HG03066 (cell line): ENCODE measurements around the gene GARIN1A.
"Not testable (repeated sequence)": the region's sequence is repeated elsewhere in the genome, so short reads cannot be mapped to it uniquely, and the experiment has no call there.

ENCODE experiments used
- ATAC-seq: cut with Tn5 transposase; IDR thresholded peaks from one replicate; pipeline ENCODE4 v1.9.1; 2021; ENCODE audit warnings: low read depth; ENCODE audit not compliant: unreplicated experiment

Gene GARIN1A

GRCh38 chr7:128671992-128672391 is at the start of gene GARIN1A:
Gene GARIN1A, plus strand, starts transcription at chr7:128672292. Its CDS starts 106 bp downstream, at chr7:128672398.
- ATAC-seq: no peak

- ATAC-seq: not testable (repeated sequence)
Measured at GRCh38 chr7:128627124-128627523, 45.0 kb upstream of the GARIN1A start.

- not testable (repeated sequence) for ATAC-seq
Measured at GRCh38 chr7:128633915-128634314, 38.2 kb upstream of the GARIN1A start.

GRCh38 chr7:128645206-128645605 is 26.9 kb upstream of the GARIN1A start:
- ATAC-seq: not testable (repeated sequence)

DNA sequence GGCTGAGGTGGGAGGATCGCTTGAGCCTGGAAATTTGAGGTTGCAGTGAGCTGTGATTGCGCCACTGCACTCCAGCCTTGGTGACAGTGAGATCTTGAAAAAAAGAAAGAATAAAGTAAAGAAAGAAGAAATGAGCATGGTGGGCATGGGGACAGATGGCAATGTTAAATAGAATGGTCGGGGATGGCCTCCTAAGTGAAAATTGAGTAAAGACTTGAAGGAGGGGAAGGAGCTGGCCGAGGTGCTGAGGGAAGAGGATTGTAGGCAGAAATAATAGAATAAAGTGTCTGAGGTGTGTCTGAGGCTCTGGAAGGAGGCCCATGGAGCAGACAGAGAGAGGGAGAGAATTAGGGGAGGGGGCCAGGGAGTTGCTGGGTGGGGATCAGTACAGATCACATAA is 26.2 kb upstream of the GARIN1A start:
- ATAC-seq: not testable (repeated sequence)

GRCh38 chr7:128646877-128647276 is 25.2 kb upstream of the GARIN1A start:
- not testable (repeated sequence) for ATAC-seq

DNA sequence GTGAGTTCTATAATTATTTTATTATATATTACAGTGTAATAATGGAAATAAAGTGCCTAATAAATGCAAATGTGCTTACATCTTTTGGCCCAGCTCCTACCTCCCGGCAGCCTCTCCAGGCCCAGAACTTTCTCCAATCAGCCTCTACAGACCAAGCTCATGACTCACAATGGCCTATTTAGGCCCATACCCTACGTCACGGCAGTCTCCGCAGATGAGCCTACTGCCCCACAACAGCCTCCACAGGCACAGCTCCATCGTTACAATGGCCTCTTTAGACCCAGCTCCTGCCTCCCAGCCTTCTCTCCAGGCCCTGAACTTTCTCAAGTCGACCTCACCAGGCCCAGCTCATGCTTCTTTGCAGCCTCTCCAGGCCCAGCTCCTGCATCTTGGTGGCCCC is 21.0 kb upstream of the GARIN1A start:
- ATAC-seq: not testable (repeated sequence)

- ATAC-seq: not testable (repeated sequence)
Measured at GRCh38 chr7:128652606-128653005, 19.5 kb upstream of the GARIN1A start.

- not testable (repeated sequence) for ATAC-seq
Measured at GRCh38 chr7:128653197-128653596, 18.9 kb upstream of the GARIN1A start.

DNA sequence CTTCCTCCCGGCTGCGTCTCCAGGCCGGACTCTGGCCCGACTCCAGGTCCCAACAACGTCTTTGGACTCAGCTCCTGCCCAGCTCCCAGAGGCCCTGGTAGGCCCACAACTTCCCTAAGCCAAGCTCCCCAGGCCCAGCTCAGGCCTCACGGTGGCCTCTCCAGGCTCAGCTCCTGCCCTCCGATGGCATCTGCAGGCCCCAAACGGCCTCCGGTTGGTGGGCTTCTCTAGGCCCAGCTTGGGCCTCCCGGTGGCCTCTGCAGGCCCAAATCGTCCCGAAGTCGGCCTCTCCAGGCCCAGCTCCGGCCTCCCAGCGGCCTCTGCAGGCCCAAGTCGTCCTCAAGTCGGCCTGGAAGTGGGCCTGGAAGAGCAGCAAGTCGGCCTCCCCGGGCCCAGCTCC is 18.0 kb upstream of the GARIN1A start:
- not testable (repeated sequence) for ATAC-seq

- not testable (repeated sequence) for ATAC-seq
Measured at GRCh38 chr7:128654501-128654900, 17.6 kb upstream of the GARIN1A start.

GRCh38 chr7:128658428-128658827 is 13.7 kb upstream of the GARIN1A start:
- ATAC-seq: not testable (repeated sequence)

DNA sequence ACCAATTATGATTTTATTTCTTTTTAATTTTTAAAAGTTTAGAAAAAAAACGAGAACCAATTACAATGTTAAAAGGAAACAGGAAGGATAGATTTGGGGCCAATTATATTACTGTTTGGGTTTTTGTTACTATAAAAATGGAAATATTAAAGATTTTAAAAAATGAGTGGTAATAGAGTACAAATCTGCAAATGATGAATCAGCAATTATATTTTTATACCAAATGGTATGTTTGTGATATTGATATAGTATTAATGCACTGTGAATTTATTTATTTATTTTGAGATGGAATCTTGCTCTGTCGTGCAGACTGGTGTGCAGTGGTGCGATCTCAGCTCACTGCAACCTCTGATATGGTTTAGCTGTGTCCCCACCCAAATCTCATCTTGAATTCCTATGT is 11.5 kb upstream of the GARIN1A start:
- ATAC-seq: no peak

DNA sequence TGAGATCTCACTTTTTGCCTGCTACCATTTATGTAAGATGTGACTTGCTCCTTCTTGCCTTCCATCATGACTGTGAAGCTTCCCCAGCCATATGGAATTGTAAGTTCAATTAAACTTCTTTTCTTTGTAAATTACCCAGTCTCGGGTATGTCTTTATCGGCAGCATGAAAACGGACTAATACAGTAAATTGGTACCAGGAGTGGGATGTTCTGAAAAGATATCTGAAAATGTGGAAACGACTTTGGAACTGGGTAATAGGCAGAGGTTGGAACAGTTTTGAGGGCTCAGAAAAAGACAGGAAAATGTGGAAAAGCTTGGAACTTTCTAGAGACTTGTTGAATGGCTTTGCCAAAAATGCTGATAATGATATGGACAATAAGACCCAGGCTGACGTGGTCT is 10.6 kb upstream of the GARIN1A start:
- no peak for ATAC-seq

GRCh38 chr7:128662091-128662490 is 10.0 kb upstream of the GARIN1A start:
- no peak for ATAC-seq

- not testable (repeated sequence) for ATAC-seq
Measured at GRCh38 chr7:128663223-128663622, 8.9 kb upstream of the GARIN1A start.

DNA sequence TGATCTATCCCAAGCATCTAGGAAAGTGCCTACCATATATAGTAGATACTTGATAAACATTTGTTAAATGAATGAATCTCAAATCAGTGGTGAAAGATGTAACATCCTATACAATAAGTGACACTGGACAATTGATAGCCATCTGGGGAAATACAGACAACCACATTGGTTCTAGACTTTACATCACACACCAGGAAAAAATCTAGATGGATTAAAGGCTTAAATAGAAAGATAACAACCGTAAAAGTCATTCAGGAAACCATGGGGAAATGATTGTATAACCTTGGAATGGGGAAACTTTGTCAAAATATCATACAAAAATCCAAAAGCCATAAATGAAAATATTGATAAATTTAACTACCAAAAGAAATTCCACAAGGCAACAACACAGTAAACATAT is 7.0 kb upstream of the GARIN1A start:
- ATAC-seq: no peak

- no peak for ATAC-seq
Measured at GRCh38 chr7:128666200-128666599, 5.9 kb upstream of the GARIN1A start.

DNA sequence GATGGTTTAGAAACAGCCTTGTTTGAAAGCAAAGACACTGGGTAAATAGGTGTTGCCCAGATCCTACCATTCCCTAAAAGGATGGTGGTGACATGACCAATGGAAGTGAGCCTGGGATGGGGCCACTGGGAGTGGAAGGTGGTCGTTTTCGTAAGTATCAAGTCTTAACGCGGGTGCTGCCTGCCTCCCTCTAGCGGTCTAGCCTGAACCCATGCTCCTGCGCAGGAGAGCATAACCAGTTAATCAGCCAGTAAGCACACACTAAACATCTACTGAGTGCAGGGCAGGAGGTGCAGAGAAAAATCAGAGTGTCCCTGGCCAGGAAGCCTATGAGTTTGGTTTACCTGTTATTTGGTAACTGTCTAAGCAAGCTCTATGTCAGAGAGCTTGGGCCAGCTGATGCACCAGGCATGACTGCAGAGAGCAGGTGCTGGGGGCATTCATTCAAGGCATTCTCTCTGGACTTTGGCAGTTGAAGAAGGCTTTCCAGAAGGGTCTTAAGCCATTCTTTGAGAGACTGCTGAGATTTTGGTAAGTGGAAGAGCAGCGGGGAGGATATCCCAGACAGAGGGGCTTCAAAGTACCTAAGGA is 930 bp downstream of the GARIN1A start:
- ATAC-seq: no peak

GRCh38 chr7:128673571-128673970 is 1.5 kb downstream of the GARIN1A start:
- no peak for ATAC-seq

DNA sequence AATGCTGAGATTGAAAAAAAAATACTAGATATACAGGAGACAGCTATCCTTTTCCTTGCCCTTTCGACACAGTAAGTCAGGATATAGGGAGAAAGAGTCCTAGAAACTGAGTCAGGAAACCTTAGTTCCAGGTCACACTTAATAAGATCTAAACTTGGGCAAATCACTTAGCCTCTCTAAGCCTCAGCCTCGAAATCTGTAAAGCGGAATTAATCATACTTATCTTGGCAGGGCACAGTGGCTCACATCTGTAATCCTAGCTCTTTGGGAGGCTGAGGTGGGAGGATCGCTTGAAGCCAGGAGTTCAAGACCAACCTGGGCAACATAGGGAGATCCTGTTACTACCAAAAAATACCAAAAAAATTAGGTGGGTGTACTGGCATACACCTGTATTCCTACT is 4.6 kb downstream of the GARIN1A start:
- no peak for ATAC-seq

GRCh38 chr7:128679920-128680319 is 7.8 kb downstream of the GARIN1A start:
- no peak for ATAC-seq
